Stimulated activated CD4-positive, alpha-beta T cell treated with anti-CD3 and anti-CD28 coated beads, Interleukin-12 subunit alpha, Interleukin-12 subunit beta, amount 100 ng/mL, for 24 hours (primary cell): ENCODE measurements around the gene C2.
"Not testable (repeated sequence)": the region's sequence is repeated elsewhere in the genome, so short reads cannot be mapped to it uniquely, and the experiment has no call there.

Experiments used
- DNase-seq, 2 experiments: peaks; one replicate each; pipeline ENCODE4 v3.0.0-alpha.2; 2020; ENCODE audit warnings: low read depth in 2 of 2

C2 gene

DNA sequence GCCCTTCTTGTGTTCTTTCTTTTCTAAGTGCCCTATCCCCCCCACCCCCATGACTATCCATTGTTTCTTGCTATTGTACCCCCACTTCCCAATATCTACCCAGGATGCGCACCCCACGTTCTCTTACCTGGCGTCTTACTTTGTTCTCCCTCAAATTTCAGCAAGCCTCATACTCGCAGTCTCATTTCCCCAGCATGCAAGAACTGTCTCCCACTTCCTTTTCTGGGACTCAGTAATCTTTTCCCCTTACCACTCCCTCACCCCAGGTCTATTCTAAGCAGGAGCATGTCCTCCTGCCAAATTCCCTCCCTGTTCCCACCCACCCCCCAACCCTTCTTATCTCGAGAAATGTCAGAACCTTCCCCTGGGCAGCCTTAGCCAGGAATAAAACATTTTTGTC, 28.3 kb upstream of the C2 start:
- DNase-seq: no peak

GRCh38 chr6:31899882-31900722, 27.4 kb upstream of the C2 start:
- no peak for DNase-seq

DNA sequence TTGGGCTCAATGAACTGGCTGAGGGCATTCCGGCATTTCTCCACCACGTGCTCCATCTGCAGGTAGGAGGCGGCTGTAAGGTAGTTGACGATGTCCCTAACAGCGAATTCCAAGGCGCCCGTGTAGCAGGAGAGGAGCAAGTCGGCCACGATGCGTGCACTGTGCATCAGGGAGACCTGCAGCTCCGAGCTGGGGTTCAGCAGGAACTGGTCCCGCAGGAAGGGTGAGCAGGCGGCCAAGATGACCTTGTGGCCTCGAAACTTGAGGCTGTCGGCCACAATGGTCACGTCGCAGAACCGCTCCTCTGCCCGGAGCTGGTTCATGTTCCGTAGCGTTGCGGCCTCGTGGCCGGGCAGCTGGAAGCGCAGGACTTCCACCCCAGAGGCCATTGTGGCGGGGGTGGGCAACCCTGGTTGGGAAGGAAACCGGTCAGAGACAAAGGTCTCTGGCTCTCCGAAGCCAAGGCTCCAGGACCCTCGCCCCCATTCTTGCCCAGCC, 26.6 kb upstream of the C2 start:
- no peak for DNase-seq

DNA sequence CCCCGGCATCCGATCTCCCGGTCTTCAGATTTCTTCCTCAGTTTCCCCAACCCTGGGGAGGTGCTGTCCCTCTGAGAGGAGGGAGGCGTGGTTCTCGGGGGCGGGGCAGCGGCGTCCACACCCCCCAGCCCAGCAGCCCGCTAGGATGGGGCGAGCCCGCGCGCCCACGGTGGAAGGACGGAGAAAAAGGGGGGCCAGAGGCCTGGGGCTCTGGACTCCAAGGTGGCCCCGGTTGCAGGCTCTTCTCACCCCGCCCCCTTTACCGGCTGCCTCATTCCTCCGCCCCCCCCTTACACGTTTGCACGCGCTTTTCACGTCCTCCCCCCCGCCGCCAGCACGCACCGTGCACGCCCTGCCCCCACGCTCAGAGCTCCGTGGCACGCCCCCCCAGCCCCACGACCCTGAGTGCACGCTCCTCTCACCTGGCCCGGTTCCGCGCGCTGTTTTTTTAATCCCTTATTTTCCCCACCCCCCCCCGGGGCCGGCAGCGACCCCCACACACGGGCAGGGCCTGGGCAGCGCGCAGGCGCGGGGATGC, 26.0 kb upstream of the C2 start:
- DNase-seq: peak in 1 of 2 experiments; percentile 61

DNA sequence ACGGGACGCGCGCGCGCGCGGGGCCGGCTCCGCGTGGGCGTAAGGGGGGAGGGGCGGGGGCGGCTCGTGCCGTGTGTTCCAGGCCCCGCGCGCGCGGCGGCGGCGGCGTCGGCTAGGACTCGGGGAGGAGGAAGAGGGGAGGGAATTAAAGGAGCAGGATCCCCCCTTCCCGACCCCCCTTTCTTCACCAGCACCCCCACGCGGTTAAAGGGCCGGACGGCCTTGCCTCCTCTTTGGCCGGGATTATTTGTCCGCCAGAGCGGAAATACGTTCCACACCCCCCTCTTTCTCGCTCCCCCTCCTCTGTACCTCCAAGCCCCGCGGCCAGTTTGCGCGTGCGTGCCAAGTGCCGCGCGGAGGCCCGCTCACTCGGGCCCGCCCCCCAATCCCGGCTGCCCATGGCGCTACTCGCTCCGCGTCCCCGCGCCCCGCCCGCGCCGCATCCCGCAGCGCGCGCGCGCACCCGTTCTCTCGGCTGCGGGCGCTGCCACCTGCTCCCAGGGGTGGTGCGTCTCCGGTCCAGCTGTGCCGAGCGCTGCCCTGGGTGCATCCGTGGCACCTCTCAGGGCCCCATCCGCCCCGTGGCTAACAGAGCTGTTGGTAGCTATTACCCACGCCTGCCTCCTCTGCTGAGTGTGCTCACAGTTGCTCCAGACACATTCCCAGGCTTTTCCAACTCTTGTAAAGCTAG, 25.4 kb upstream of the C2 start, which contains the start of gene ZBTB12:
Gene ZBTB12 (minus strand): TSS at position 134 of the 691 bp plus-strand sequence. CDS start 781 bp downstream, outside the sequence.
- DNase-seq: peak; percentile 79 to 81

- no peak for DNase-seq
These were observed 23.6 kb upstream of the C2 start for GRCh38 chr6:31903957-31904356.

DNA sequence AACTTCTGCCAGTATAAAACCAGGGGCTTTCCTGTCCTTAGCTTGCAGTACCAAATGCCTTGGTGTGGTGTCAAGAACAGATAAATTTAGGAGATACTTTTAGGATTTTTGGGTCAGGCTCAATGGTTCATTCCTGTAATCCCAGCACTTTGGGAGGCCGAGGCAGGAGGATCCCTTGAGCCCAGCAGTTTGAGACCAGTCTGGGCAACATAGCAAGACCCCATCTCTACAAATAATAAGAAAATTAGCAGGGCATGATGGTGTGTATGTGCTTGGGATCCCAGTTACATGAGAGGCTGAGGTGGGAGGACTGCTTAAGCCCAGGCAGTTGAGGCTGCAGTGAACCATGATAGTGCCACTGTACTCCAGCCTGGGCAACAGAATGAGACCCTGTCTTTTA, 22.5 kb upstream of the C2 start:
- no peak for DNase-seq

- DNase-seq: no peak
These were observed 21.4 kb upstream of the C2 start for GRCh38 chr6:31906122-31906521.

- not testable (repeated sequence) for DNase-seq
These were observed 20.8 kb upstream of the C2 start for GRCh38 chr6:31906727-31907126.

DNA sequence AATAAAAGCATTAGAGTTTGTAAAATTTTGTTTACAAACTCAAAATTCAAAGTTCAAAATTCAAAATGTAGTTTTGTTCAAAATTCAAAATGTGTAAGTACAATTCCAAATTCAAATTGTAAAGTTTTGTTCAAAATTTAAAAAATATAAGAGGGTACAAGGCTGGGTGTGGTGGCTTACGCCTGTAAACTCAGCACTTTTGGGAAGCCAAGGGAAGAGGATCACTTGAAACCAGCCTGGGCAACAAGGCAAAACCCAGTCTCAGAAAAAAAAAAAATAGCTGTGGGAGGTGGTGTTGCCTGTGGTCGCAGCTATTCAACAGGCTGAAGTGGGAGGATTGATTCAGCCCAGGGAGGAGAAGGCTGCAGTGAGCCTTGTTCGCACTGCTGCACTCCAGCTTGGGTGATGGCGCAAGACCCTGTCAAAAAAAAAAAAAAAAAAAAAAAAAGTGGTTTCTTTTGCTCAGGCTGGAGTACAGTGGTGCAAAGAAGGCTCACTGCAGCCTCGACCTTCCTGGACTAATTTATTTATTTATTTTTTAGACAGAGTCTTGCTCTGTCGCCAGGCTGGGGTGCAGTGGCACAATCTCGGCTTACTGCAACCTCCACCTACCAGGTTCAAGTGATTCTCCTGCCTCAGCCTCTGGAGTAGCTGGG, 20.2 kb upstream of the C2 start:
- DNase-seq: no peak

GRCh38 chr6:31908255-31908654, 19.3 kb upstream of the C2 start:
- DNase-seq: not testable (repeated sequence)

GRCh38 chr6:31908791-31909190, 18.7 kb upstream of the C2 start:
- no peak for DNase-seq

DNA sequence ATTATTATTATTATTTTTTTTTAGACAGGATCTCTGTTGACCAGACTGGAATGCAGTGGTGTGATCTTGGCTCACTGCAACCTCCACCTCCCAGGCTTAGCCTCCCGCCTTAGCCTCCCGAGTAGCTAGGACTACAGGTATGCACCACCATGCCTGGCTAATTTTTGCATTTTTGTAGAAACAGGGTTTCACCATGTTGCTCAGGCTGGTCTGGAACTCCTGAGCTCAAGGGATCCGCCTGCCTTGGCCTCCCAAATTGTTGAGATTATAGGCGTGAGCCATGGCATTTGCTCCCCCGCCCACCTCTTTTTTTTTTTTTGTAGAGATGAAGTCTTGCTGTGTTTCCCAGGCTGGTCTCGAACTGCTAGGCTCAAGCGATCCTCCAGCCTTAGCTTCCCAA, 18.2 kb upstream of the C2 start:
- not testable (repeated sequence) for DNase-seq

DNA sequence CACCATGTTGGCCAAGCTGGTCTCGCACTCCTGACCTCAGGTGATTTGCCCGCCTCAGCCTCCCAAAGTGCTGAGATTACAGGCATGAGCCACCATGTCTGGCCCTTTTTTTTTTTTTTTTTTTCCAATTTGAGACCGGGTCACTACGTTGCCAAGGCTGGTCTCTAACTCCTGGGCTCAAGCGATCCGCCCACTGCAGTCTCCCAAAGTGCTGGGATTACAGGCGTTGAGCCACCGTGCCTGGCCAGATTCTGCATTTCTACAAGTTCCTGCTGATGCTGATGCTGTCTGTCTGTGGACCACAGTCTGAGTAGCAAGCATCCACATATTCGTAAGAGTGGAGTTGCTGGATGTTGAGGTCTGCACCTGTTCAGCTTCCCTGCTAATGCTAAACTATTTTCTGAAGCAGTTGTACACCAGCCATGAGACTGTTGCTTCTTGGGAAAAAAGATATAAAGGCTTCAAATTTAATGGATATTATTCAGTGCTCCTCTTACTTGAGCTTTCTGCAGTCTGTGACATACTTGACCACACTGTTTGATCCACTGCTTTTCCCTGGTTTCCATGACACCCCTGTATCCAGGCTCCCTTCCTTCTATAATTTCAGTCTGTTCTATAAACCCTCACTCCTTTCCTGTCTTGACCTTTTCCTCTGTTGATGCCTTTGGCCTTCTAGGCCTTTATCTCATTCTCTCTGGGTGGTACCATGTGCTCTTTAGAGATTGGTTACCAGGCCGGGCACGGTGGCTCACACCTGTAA, 15.5 kb upstream of the C2 start:
- DNase-seq: no peak

GRCh38 chr6:31915351-31915750, 12.2 kb upstream of the C2 start:
- no peak for DNase-seq

DNA sequence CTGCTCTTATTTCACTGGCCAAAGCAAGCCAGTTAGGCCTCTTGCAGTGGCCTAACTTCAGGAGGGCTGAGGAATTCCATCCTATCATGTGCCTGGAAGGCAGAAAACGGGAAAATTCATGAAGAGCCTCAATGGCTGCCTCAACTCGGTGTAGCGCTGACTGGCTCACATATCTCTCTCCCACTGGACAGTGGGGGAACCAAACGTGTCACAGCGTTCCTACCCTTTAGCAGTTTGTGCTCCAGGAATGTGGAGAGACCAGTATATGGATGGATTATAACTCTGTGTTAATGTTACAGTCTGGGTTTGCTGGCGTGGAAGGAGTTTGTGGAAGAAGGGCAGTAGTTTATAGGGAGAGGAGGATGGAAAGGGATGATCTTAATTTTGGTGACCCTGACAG, 11.8 kb upstream of the C2 start:
- DNase-seq: no peak

GRCh38 chr6:31918069-31918720, 9.3 kb upstream of the C2 start:
- DNase-seq: no peak

GRCh38 chr6:31919624-31920303, 7.8 kb upstream of the C2 start:
- DNase-seq: no peak

DNA sequence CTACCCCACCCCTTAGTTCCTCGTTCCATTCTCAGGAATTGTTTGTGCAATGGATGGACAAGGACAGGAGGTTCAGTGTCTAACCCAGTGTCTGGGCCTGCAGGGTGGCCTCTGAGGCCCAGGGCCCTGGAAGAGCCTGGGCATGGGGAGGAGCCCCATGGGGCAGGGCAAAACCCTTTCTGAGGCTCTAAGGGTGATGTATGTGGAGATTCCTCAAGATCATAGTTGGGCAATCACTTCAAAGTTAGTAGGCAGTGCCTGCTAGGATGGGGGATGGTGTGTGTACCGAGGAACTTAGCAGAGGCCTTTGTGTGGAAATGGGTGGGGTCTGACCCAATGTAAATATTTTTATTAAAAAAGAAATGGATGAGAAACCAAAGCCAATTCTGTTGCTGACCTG, 6.7 kb upstream of the C2 start:
- DNase-seq: no peak

DNA sequence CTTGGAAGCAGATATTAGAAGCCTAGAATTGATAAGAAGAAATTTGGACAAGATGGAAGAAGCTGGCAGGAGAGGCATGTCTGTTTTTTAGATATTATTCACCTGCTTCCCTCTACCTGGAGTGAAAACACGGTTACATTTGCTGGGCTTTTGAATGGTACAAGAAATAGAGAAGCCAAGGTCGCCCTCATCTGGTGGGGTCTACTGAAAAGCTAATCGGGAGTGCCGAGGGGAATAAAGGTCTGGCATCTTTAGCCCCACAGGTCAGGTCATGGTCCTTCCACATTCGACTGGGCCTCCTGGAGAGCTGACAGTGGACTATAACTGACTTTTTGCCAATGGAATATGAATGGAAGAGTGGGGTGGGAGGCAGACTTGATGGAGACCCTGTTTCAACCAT, 4.6 kb upstream of the C2 start:
- DNase-seq: no peak
